Gastroesophageal sphincter (tissue), 3 donors: ENCODE measurements around the gene MARK3.

Experiments
- CTCF ChIP-seq, 4 experiments: fragments of 200-600 bp in 2 of 4; fragments of 450-650 bp in 2 of 4; sonication (generic) in 1 of 4; IDR thresholded peaks; one replicate each; pipeline ENCODE4 v1.5.1; 2017 to 2019; ENCODE audit warnings: antibody characterized with exemption in 4 of 4, mild to moderate bottlenecking in 2 of 4, moderate library complexity in 2 of 4
- EP300 ChIP-seq: sonication (generic); formaldehyde crosslinking; IDR thresholded peaks from one replicate; pipeline ENCODE4 v1.6.1; 2017; ENCODE audit warnings: antibody characterized with exemption, mild to moderate bottlenecking

- TF ChIP-seq CTCF (IDR thresholded peaks at IDR 0.05) (no peak), EP300 (no peak)
Measured at GRCh38 chr14:103463149-103463548, 77.9 kb downstream of the MARK3 start.
